Measurements from ENCODE around the gene LRMDA.

DNA sequence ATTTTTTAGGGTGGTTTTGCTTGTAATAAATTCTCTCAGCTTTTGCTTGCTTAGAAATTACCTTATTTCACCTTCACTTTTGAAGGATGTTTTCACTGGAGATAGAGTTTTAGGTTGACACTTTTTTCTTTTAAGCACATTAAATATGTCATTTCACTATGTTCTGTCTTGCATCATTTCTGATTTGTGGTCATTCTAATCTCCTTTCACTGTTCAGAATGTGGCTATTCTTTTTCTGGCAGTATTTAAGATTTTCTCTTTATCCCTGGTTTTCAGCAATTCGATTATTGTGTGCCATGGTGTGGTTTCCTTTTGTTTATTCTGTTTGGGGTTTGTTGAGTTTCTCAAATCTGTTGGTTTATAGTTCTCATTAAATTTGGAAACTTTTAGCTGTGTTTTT is 1140.6 kb downstream of the LRMDA start:
- TF ChIP-seq, protein P1, sequence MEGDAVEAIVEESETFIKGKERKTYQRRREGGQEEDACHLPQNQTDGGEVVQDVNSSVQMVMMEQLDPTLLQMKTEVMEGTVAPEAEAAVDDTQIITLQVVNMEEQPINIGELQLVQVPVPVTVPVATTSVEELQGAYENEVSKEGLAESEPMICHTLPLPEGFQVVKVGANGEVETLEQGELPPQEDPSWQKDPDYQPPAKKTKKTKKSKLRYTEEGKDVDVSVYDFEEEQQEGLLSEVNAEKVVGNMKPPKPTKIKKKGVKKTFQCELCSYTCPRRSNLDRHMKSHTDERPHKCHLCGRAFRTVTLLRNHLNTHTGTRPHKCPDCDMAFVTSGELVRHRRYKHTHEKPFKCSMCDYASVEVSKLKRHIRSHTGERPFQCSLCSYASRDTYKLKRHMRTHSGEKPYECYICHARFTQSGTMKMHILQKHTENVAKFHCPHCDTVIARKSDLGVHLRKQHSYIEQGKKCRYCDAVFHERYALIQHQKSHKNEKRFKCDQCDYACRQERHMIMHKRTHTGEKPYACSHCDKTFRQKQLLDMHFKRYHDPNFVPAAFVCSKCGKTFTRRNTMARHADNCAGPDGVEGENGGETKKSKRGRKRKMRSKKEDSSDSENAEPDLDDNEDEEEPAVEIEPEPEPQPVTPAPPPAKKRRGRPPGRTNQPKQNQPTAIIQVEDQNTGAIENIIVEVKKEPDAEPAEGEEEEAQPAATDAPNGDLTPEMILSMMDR (IDR thresholded peaks at IDR 0.05): no peak
- TF ChIP-seq EHMT2 (IDR thresholded peaks at IDR 0.05; ENCODE audit: low read depth): no peak
- TF ChIP-seq RFX5 (IDR thresholded peaks at IDR 0.05): no peak
- TF ChIP-seq, protein P2, sequence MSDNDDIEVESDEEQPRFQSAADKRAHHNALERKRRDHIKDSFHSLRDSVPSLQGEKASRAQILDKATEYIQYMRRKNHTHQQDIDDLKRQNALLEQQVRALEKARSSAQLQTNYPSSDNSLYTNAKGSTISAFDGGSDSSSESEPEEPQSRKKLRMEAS (IDR thresholded peaks at IDR 0.05): no peak
- TF ChIP-seq, protein P3, sequence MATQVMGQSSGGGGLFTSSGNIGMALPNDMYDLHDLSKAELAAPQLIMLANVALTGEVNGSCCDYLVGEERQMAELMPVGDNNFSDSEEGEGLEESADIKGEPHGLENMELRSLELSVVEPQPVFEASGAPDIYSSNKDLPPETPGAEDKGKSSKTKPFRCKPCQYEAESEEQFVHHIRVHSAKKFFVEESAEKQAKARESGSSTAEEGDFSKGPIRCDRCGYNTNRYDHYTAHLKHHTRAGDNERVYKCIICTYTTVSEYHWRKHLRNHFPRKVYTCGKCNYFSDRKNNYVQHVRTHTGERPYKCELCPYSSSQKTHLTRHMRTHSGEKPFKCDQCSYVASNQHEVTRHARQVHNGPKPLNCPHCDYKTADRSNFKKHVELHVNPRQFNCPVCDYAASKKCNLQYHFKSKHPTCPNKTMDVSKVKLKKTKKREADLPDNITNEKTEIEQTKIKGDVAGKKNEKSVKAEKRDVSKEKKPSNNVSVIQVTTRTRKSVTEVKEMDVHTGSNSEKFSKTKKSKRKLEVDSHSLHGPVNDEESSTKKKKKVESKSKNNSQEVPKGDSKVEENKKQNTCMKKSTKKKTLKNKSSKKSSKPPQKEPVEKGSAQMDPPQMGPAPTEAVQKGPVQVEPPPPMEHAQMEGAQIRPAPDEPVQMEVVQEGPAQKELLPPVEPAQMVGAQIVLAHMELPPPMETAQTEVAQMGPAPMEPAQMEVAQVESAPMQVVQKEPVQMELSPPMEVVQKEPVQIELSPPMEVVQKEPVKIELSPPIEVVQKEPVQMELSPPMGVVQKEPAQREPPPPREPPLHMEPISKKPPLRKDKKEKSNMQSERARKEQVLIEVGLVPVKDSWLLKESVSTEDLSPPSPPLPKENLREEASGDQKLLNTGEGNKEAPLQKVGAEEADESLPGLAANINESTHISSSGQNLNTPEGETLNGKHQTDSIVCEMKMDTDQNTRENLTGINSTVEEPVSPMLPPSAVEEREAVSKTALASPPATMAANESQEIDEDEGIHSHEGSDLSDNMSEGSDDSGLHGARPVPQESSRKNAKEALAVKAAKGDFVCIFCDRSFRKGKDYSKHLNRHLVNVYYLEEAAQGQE (IDR thresholded peaks at IDR 0.05): no peak
- no peak for TF ChIP-seq JUN (IDR thresholded peaks at IDR 0.05)
- no peak for TF ChIP-seq POLR2A (IDR thresholded peaks at IDR 0.05; ENCODE audit: low read length)
- TF ChIP-seq, protein P4, sequence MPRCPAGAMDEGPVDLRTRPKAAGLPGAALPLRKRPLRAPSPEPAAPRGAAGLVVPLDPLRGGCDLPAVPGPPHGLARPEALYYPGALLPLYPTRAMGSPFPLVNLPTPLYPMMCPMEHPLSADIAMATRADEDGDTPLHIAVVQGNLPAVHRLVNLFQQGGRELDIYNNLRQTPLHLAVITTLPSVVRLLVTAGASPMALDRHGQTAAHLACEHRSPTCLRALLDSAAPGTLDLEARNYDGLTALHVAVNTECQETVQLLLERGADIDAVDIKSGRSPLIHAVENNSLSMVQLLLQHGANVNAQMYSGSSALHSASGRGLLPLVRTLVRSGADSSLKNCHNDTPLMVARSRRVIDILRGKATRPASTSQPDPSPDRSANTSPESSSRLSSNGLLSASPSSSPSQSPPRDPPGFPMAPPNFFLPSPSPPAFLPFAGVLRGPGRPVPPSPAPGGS (IDR thresholded peaks at IDR 0.05): no peak
- TF ChIP-seq EP300 (IDR thresholded peaks at IDR 0.05): no peak
- TF ChIP-seq CEBPB (IDR thresholded peaks at IDR 0.05): no peak

All from A549 (cell line).